Mammary epithelial cell (primary cell): ENCODE measurements around the gene LRRK2.

Experiments used
- EZH2 ChIP-seq: IDR thresholded peaks from 2 replicates; pipeline ENCODE4 v1.6.1; 2012; ENCODE audit warnings: low read length, inconsistent platforms, borderline replicate concordance
- TF ChIP-seq, protein P1 (sequence below), 2 donors: IDR thresholded peaks in 1 of 2; conservative IDR thresholded peaks in 1 of 2; 2 replicates each; pipeline ENCODE4 v1.5.1; 2011 to 2012; ENCODE audit warnings: inconsistent platforms in 2 of 2, low read length in 2 of 2, mild to moderate bottlenecking in 2 of 2, control low read depth in 1 of 2, low read depth in 1 of 2; ENCODE audit not compliant: insufficient read depth in 1 of 2; ENCODE audit errors: extremely low read depth in 1 of 2

DNA sequence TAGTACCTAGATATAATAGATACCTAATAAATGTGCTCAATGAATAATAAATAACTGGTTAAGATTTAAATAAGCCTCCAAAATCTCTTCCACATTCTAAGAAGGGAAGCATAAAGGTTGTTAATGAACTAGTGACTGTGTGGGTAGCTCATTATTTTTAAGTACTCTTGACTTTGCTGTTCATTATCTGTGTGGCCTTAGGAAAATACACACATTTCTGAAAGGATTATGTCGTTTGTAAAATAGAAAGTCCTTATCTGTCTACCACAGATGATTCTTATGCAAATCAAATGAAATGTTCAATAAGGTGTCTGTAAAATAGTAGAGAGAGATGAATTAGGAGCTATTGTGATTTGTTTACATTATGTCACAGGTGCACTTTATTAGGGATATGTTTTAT lies 119.5 kb downstream of the LRRK2 start:
- TF ChIP-seq EZH2: no peak
- TF ChIP-seq, protein P1, sequence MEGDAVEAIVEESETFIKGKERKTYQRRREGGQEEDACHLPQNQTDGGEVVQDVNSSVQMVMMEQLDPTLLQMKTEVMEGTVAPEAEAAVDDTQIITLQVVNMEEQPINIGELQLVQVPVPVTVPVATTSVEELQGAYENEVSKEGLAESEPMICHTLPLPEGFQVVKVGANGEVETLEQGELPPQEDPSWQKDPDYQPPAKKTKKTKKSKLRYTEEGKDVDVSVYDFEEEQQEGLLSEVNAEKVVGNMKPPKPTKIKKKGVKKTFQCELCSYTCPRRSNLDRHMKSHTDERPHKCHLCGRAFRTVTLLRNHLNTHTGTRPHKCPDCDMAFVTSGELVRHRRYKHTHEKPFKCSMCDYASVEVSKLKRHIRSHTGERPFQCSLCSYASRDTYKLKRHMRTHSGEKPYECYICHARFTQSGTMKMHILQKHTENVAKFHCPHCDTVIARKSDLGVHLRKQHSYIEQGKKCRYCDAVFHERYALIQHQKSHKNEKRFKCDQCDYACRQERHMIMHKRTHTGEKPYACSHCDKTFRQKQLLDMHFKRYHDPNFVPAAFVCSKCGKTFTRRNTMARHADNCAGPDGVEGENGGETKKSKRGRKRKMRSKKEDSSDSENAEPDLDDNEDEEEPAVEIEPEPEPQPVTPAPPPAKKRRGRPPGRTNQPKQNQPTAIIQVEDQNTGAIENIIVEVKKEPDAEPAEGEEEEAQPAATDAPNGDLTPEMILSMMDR (conservative IDR thresholded peaks at IDR 0.05 in 1 of 2, IDR thresholded peaks at IDR 0.05 in 1 of 2; ENCODE audit: extremely low read depth in 1 of 2, insufficient read depth in 1 of 2, low read depth in 1 of 2, low read length in 2 of 2): no peak
